Astrocyte of the cerebellum (primary cell): Measurements from ENCODE around the gene QRICH2.

Experiments used
- DNase-seq: peaks from one replicate; pipeline ENCODE4 v3.0.0-alpha.2; 2011; ENCODE audit warnings: low read depth
- H3K4me3 ChIP-seq: 2 replicates; pipeline ENCODE4 v1.5.1; 2011; ENCODE audit warnings: mild to moderate bottlenecking, low read depth, low read length, moderate library complexity
- in situ Hi-C: cut with HindIII; loops from 2 replicates; pipeline ENCODE4 v1.10.0; 2017; ENCODE audit warnings: low sequenced_read_pairs
- TF ChIP-seq, protein P1 (sequence below): IDR thresholded peaks from 2 replicates; pipeline ENCODE4 v1.5.1; 2012; ENCODE audit warnings: low read length, low read depth, moderate library complexity, mild to moderate bottlenecking; ENCODE audit errors: missing control alignments

QRICH2 gene

DNA sequence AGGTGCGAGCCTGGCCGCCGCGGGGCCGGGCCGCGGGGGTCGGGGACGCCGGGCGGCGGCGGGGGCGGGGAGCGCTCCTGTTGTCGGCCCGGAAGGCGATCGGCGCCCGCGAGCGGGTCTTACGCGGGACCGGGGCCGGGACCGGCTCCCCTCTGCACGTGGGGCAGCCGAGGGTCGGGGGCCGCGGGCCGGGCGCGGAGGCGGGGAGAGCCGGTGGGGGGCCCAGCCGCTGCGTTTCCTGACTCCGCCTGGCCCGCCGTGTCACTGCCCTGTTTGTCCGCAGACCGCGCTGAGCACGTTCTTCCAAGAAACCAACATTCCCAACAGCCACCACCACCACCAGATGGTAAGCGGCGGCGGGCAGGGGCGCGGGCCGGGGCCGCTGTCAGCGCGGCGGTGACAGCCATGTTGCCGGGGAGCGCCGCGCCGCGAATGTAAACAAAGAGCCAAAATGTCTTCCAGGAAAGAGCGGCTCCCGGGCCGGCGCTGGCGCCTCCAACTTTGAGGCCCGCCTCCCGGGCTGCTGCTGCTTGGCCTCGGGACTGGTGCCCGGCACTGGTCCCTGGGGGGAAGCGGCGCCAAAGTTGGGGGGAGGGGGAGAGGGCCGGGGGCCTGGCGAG lies 42.3 kb downstream of the QRICH2 start:
- TF ChIP-seq, protein P1, sequence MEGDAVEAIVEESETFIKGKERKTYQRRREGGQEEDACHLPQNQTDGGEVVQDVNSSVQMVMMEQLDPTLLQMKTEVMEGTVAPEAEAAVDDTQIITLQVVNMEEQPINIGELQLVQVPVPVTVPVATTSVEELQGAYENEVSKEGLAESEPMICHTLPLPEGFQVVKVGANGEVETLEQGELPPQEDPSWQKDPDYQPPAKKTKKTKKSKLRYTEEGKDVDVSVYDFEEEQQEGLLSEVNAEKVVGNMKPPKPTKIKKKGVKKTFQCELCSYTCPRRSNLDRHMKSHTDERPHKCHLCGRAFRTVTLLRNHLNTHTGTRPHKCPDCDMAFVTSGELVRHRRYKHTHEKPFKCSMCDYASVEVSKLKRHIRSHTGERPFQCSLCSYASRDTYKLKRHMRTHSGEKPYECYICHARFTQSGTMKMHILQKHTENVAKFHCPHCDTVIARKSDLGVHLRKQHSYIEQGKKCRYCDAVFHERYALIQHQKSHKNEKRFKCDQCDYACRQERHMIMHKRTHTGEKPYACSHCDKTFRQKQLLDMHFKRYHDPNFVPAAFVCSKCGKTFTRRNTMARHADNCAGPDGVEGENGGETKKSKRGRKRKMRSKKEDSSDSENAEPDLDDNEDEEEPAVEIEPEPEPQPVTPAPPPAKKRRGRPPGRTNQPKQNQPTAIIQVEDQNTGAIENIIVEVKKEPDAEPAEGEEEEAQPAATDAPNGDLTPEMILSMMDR = no peak
- in situ Hi-C loops = no loop called here
- DNase-seq = no peak
- H3K4me3 ChIP-seq = peak overlapping the region; percentile 78

DNA sequence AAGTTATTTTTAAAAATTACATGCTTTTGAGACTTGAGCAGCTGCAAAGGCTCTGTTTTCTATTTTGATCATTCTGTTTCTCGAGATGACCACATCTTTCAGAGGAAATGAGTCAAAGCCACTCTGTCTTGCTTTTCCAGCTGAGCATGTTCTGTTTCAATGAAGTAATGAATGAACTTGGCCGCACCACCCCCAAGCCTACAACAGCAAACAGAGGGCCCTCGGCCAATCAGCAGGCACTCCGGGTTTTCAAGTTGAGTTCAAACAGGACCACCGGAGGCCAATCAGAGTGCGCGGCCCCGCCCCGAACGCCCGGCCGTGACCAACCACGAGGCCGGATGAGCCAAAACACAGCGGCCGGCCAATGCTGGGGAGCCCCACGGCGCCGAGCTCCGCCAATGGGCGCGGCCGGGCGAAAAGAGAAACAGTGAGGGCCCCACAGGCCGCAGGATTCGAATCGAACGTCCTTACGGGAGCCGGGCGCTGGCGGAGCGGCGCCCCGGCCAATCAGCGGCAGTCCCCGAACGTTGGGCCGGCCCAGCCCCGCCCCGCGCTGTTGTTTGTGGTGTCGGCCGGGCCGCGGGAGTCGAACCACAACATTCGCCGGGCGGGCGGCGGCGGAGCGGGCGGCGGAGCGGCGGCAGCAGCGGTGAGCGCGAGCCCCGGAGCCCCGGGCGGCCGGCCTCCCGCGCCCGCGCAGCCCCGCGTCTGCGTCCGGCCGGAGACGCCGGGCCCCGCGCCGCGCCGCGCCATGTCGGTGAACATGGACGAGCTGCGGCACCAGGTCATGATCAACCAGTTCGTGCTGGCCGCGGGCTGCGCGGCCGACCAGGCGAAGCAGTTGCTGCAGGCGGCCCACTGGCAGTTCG lies 43.1 kb downstream of the QRICH2 start, which contains the start of gene UBALD2:
UBALD2 (plus strand) TSS at position 594 of the 869 bp plus-strand sequence; CDS start at position 752, 158 bp downstream.
- peak; percentile 100 for DNase-seq
- in situ Hi-C loops = no loop called here
- TF ChIP-seq, protein P1 = no peak
- peak within 1 kb of the TSS; percentile 78 for H3K4me3 ChIP-seq

DNA sequence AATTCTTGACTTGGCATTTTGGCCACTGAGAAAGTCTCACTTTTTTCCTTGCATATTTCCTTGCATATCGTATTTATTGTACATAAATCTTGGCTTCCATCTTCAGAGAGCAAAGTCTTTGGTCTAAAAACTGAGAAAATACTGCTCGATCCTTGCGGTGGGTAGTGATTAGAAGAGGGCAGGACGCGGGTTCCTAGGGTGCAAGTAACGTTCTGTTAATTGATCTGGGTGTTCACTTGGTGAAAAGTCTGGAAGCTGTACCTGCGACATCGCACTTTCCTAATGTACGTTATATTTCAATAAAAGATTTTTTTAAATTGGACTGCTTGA lies 43.7 kb downstream of the QRICH2 start:
- DNase-seq = no peak
- TF ChIP-seq, protein P1 = no peak
- in situ Hi-C loops = no loop called here
- H3K4me3 ChIP-seq = no peak overlapping the region

DNA sequence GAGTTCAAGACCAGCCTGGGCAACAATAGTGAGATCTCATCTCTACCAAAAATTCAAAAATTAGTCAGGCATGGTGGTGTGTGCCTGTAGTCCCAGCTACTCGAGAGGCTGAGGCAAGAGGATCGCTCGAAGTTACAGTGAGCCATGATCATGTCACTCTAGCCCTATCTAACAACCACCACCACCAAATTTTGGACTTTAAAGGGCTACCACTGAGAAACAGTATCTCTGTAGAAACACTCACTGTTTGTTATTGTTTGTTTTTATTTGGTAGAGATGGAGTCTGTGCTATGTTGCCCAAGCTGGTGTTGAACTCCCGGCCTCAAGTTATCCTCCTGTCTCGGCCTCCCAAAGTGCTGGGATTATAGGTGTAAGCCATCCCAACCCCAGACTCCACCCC lies 44.2 kb downstream of the QRICH2 start:
- TF ChIP-seq, protein P1 = no peak
- H3K4me3 ChIP-seq = no peak overlapping the region
- no peak for DNase-seq
- in situ Hi-C loops = no loop called here

DNA sequence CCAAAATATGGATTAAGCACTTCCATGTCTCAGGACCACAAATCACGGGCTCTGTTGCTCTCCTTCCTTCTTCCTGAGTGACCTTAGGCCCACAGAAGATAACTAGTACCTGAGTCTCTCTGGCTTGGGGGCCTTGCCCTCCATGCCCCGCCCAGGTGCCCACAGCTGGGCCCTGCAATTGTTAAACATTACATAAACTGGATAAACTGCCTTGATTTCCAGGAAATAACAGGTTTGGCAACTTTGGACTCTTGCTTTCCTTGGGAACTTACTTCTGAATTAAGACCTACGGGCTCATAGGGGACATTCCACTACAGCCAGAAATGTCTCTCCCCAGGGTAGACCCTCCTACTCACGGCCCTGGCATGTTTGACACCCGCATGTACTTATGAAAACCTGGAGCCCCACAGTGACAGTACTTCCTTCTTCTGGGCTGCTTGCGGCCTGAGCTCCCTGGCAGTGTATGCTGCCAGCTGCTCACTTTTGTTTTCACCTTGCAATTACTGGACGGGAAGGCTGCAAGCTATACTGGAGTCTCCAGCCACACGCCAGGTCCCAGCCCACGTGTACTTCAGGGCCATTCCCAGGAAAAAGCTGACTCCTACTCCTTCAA lies 45.2 kb downstream of the QRICH2 start:
- in situ Hi-C loops = no loop called here
- DNase-seq = no peak
- TF ChIP-seq, protein P1 = no peak
- H3K4me3 ChIP-seq = no peak overlapping the region

DNA sequence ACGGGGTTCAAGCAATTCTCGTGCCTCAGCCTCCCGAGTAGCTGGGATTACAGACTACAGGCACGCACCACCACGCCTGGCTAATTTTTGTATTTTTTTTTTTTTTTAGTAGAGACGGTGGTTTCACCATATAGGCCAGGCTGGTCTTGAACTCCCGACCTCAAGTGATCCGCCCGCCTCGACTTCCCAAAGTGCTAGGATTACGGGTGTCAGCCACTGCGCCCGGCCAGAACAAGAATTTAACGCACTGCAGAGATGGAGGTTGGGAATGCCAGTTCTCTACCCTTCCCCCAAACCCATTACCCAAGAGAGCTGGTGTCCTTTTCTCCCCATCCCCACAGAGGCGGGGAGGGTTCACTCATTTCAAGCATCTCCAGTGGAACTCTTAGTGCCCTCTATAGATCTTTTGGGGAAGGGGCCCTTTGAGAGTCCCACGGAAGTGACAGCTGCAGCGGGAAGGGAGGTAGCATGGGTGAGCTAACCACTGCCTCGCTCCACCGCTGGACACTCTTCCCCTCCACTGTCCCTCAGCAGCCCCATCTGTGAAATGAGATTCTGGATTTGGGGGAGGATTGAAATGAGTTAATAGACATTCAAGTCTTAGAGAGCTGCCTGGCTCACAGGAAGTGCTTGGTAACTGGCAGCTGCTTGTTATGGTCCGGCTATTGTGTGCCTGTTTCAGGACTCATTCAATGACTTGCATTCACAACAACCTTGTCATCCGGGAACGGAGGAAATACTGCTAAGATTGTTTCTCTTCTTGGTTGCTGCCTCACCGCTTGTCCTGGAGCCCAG lies 46.5 kb downstream of the QRICH2 start:
- no peak overlapping the region for H3K4me3 ChIP-seq
- TF ChIP-seq, protein P1 = no peak
- no peak for DNase-seq
- in situ Hi-C loops = no loop called here
